SK-N-SH (cell line): ENCODE results near the gene ADAMTS17. TPM values are rescaled to one million over a fixed set of nuclear protein-coding genes. Genes with fewer than 3 reads are reported as not detected.

ENCODE experiments used
- CTCF ChIA-PET: fragments of 300-600, 350-600 bp; formaldehyde crosslinking; extraction: SDS; loops from one replicate; lab custom pipeline; 2021; lab: Yijun Ruan, JAX
- POLR2A ChIA-PET: fragments of 350-600 bp; sonication (Branson Sonifier 250); formaldehyde crosslinking; extraction: SDS; loops from one replicate; lab custom pipeline; 2020; ENCODE audit warnings: antibody characterized with exemption, inconsistent platforms; lab: Yijun Ruan, JAX
- DNase-seq: peaks from one replicate; pipeline ENCODE4 v3.0.0; 2012
- H2AFZ ChIP-seq: fragments of 200-600 bp; sonication (generic); 2 replicates; pipeline ENCODE4 v1.8.1; 2016; ENCODE audit warnings: antibody characterized with exemption, mild to moderate bottlenecking, low read depth
- H3F3A ChIP-seq: fragments of 200-600 bp; sonication (generic); replicated peaks from 2 replicates; pipeline ENCODE3; 2016; ENCODE audit warnings: antibody characterized with exemption, mild to moderate bottlenecking; ENCODE audit not compliant: insufficient read depth
- H3K27ac ChIP-seq, 2 experiments: fragments of 200-500 bp in 1 of 2; fragments of 200-600 bp in 1 of 2; sonication (Bioruptor generic) in 1 of 2; sonication (generic), shearing (Covaris generic) in 1 of 2; 2 replicates each; pipeline versions ENCODE4 v1.5.1 to v1.6.1; 2014 to 2016; ENCODE audit warnings: low read depth in 2 of 2, inconsistent platforms in 1 of 2, low read length in 1 of 2, mild to moderate bottlenecking in 1 of 2, mixed read lengths in 1 of 2
- H3K27me3 ChIP-seq: fragments of 200-600 bp; sonication (generic), shearing (Covaris generic); 2 replicates; pipeline ENCODE4 v1.6.1; 2016; ENCODE audit warnings: mixed run types; ENCODE audit not compliant: insufficient read depth
- H3K36me3 ChIP-seq, 2 experiments: fragments of 200-500 bp in 1 of 2; fragments of 200-600 bp in 1 of 2; sonication (Bioruptor generic) in 1 of 2; sonication (generic) in 1 of 2; replicated peaks in 1 of 2; 2 replicates each; pipeline versions ENCODE3 to v1.5.1; 2014 to 2016; ENCODE audit warnings: low read length in 1 of 2, mild to moderate bottlenecking in 1 of 2; ENCODE audit not compliant: insufficient read depth in 2 of 2, control insufficient read depth in 1 of 2
- H3K4me1 ChIP-seq, 2 experiments: fragments of 200-500 bp in 1 of 2; fragments of 200-600 bp in 1 of 2; sonication (Bioruptor generic) in 1 of 2; sonication (generic), shearing (Covaris generic) in 1 of 2; 2 replicates each; pipeline versions ENCODE4 v1.5.1 to v1.6.1; 2014 to 2016; ENCODE audit warnings: low read depth in 1 of 2, low read length in 1 of 2, mixed run types in 1 of 2; ENCODE audit not compliant: insufficient read depth in 2 of 2, control insufficient read depth in 1 of 2
- H3K4me2 ChIP-seq: fragments of 200-600 bp; sonication (generic), shearing (Covaris generic); 2 replicates; pipeline ENCODE4 v1.6.1; 2017; ENCODE audit warnings: mixed run types
- H3K4me3 ChIP-seq, 2 experiments: fragments of 200-500 bp in 1 of 2; fragments of 200-600 bp in 1 of 2; sonication (Bioruptor generic) in 1 of 2; sonication (generic), shearing (Covaris generic) in 1 of 2; 2 replicates each; pipeline versions ENCODE4 v1.5.1 to v1.8.1; 2014 to 2016; ENCODE audit warnings: low read depth in 2 of 2, inconsistent platforms in 1 of 2, low read length in 1 of 2, mild to moderate bottlenecking in 1 of 2, mixed read lengths in 1 of 2, moderate library complexity in 1 of 2
- H3K79me2 ChIP-seq: fragments of 200-600 bp; sonication (generic); 2 replicates; pipeline ENCODE4 v1.8.1; 2017; ENCODE audit warnings: mild to moderate bottlenecking; ENCODE audit not compliant: insufficient read depth
- H3K9ac ChIP-seq: fragments of 200-600 bp; sonication (generic); 2 replicates; pipeline ENCODE4 v1.6.1; 2017; ENCODE audit warnings: mixed run types
- H3K9me2 ChIP-seq: fragments of 200-600 bp; sonication (generic); 2 replicates; pipeline ENCODE4 v1.6.1; 2017; ENCODE audit warnings: mixed run types
- H3K9me3 ChIP-seq: fragments of 200-600 bp; sonication (generic); 2 replicates; pipeline ENCODE4 v1.6.1; 2017; ENCODE audit warnings: mixed run types, mild to moderate bottlenecking, moderate library complexity
- H4K20me1 ChIP-seq: fragments of 200-600 bp; sonication (generic); 2 replicates; pipeline ENCODE4 v1.6.1; 2017; ENCODE audit warnings: mild to moderate bottlenecking, mixed run types; ENCODE audit not compliant: insufficient read depth
- CHD2 ChIP-seq: fragments of 150-350 bp; IDR thresholded peaks from 2 replicates; pipeline ENCODE4 v1.6.1; 2018; ENCODE audit warnings: low read length; ENCODE audit not compliant: partially characterized antibody
- EP300 ChIP-seq, 2 experiments: IDR thresholded peaks; 2 replicates each; pipeline versions ENCODE4 v1.4.0 to v1.6.1; 2012; ENCODE audit warnings: borderline replicate concordance in 1 of 2, low read depth in 1 of 2, low read length in 1 of 2
- EZH2phosphoT487 ChIP-seq: fragments of 200-600 bp; sonication (generic); IDR thresholded peaks from 2 replicates; pipeline ENCODE4 v1.6.1; 2017; ENCODE audit warnings: low read depth, mixed run types, mild to moderate bottlenecking, antibody characterized with exemption, moderate library complexity, borderline replicate concordance
- FOXM1 ChIP-seq: IDR thresholded peaks from 2 replicates; pipeline ENCODE4 v1.4.0; 2012; ENCODE audit warnings: low read depth, mild to moderate bottlenecking
- GABPA ChIP-seq: IDR thresholded peaks from 2 replicates; pipeline ENCODE4 v1.4.0; 2012; ENCODE audit warnings: low read depth, mild to moderate bottlenecking
- GATA2 ChIP-seq: sonication (generic); formaldehyde crosslinking; IDR thresholded peaks from 2 replicates; pipeline ENCODE4 v1.5.0; 2020; ENCODE audit warnings: mild to moderate bottlenecking, missing genetic modification reagents
- JUND ChIP-seq: IDR thresholded peaks from 2 replicates; pipeline ENCODE4 v1.4.0; 2012
- MAX ChIP-seq: IDR thresholded peaks from 2 replicates; pipeline ENCODE4 v1.4.0; 2012; ENCODE audit warnings: low read depth
- MXI1 ChIP-seq: IDR thresholded peaks from 2 replicates; pipeline ENCODE4 v1.6.1; 2012; ENCODE audit warnings: mild to moderate bottlenecking, low read depth, low read length, improper control_type of control experiment
- NFIC ChIP-seq: IDR thresholded peaks from 2 replicates; pipeline ENCODE4 v1.4.0; 2012; ENCODE audit warnings: borderline replicate concordance
- NRF1 ChIP-seq: IDR thresholded peaks from 2 replicates; pipeline ENCODE4 v1.6.1; 2012; ENCODE audit warnings: low read depth, mild to moderate bottlenecking, low read length
- PBX3 ChIP-seq: IDR thresholded peaks from 2 replicates; pipeline ENCODE4; 2012
- RAD21 ChIP-seq: IDR thresholded peaks from 2 replicates; pipeline ENCODE4 v1.6.1; 2012; ENCODE audit warnings: mild to moderate bottlenecking, low read length
- RCOR1 ChIP-seq: fragments of 150-350 bp; IDR thresholded peaks from 2 replicates; pipeline ENCODE4 v1.6.1; 2017; ENCODE audit warnings: antibody characterized with exemption, low read length
- RXRA ChIP-seq: IDR thresholded peaks from 2 replicates; pipeline ENCODE4 v1.4.0; 2012; ENCODE audit warnings: low read depth, mild to moderate bottlenecking, borderline replicate concordance
- SMC3 ChIP-seq: IDR thresholded peaks from 2 replicates; pipeline ENCODE4 v1.6.1; 2012; ENCODE audit warnings: low read depth, low read length, improper control_type of control experiment
- TAF1 ChIP-seq: IDR thresholded peaks from 2 replicates; pipeline ENCODE4 v1.6.1; 2012; ENCODE audit warnings: low read depth, mild to moderate bottlenecking, low read length, moderate library complexity, borderline replicate concordance
- TCF12 ChIP-seq: IDR thresholded peaks from 2 replicates; pipeline ENCODE4 v1.4.0; 2012
- TEAD4 ChIP-seq: IDR thresholded peaks from 2 replicates; pipeline ENCODE4 v1.4.0; 2012; ENCODE audit warnings: mild to moderate bottlenecking, borderline replicate concordance; ENCODE audit not compliant: insufficient read depth
- USF1 ChIP-seq: IDR thresholded peaks from 2 replicates; pipeline ENCODE4 v1.4.0; 2012; ENCODE audit warnings: low read depth, borderline replicate concordance
- USF2 ChIP-seq: fragments of 150-350 bp; IDR thresholded peaks from 2 replicates; pipeline ENCODE4 v1.6.1; 2017; ENCODE audit warnings: antibody characterized with exemption, low read length, low read depth, borderline replicate concordance
- YY1 ChIP-seq: IDR thresholded peaks from 2 replicates; pipeline ENCODE4 v1.4.0; 2012; ENCODE audit warnings: low read depth, mild to moderate bottlenecking
- ZBTB33 ChIP-seq: IDR thresholded peaks from 2 replicates; pipeline ENCODE4 v1.4.0; 2012; ENCODE audit warnings: low read depth, borderline replicate concordance
- WGBS: methylation state at CpG from one replicate; pipeline ENCODE4 v1.1.6; 2017; ENCODE audit warnings: low lambda C conversion rate; 5-methylcytosine and 5-hydroxymethylcytosine counted together
- polyA plus RNA-seq, 3 experiments: library from polyadenylated mRNA; depleted of rRNA; stranded (reverse); fragments of >200 nt; gene quantifications; 2 replicates each; pipeline ENCODE4 v1.2.3, GENCODE V29; 2012

Gene ADAMTS17
- polyA plus RNA-seq, 1 of the 3 experiments (the other 2 are of a cell fraction) = not detected

GRCh38 chr15:100191161-100191560, 150.6 kb downstream of the ADAMTS17 start:
- 49% methylated on average over 8 of the region's 8 CpGs for WGBS
- ChIA-PET POLR2A (no interaction called here), CTCF (no interaction called here)

GRCh38 chr15:100190675-100191074, 151.1 kb downstream of the ADAMTS17 start:
- Histone ChIP-seq H3K4me2 (no peak overlapping the region), H3K9me3 (no peaks in the 10 kb centered on the region), H3K9ac (no peak overlapping the region), H3K4me3 (no peak overlapping the region), H2AFZ (no peak overlapping the region), H3K27me3 (no peaks in the 10 kb centered on the region), H3K9me2 (no peaks in the 10 kb centered on the region), H3K4me1 (peaks cover 0 to 22% of the 10 kb centered on the region in 2 experiments; a peak in 1 of 4 replicates), H3K36me3 (no peaks in the 10 kb centered on the region), H3K79me2 (no peaks in the 10 kb centered on the region), H3K27ac (no peak overlapping the region), H3F3A (no peaks in the 10 kb centered on the region), H4K20me1 (no peaks in the 10 kb centered on the region)
- no peak for TF ChIP-seq RXRA
- no peak for TF ChIP-seq JUND
- TF ChIP-seq EZH2phosphoT487 = no peak
- no peak for TF ChIP-seq ZBTB33
- no peak for TF ChIP-seq SMC3
- TF ChIP-seq RAD21 = no peak
- TF ChIP-seq MAX = no peak
- TF ChIP-seq TEAD4 = no peak
- no peak for TF ChIP-seq GABPA
- no peak for TF ChIP-seq MXI1
- TF ChIP-seq TAF1 = no peak
- TF ChIP-seq TCF12 = no peak
- no peak for TF ChIP-seq CHD2
- TF ChIP-seq EP300 (IDR thresholded peaks at IDR 0.05; ENCODE audit: borderline replicate concordance in 1 of 2, low read depth in 1 of 2, low read length in 1 of 2) = no peak
- WGBS = 42% methylated on average over 8 of the region's 8 CpGs
- DNase-seq = no peak
- ChIA-PET CTCF (no interaction called here), POLR2A (no interaction called here)

More at GRCh38 chr15:100191161-100191560, 150.6 kb downstream of the ADAMTS17 start:
- no peak overlapping the region for H3K27ac ChIP-seq
- H3F3A ChIP-seq = no peaks in the 10 kb centered on the region
- no peaks in the 10 kb centered on the region for H3K79me2 ChIP-seq
- no peak for DNase-seq
- no peak overlapping the region for H3K4me3 ChIP-seq
- no peaks in the 10 kb centered on the region for H3K36me3 ChIP-seq
- no peak overlapping the region for H3K4me2 ChIP-seq
- H3K9me2 ChIP-seq = no peaks in the 10 kb centered on the region
- H3K9ac ChIP-seq = no peak overlapping the region
- H3K9me3 ChIP-seq = no peaks in the 10 kb centered on the region
- peaks cover 0 to 22% of the 10 kb centered on the region in 2 experiments; a peak in 1 of 4 replicates for H3K4me1 ChIP-seq
- H4K20me1 ChIP-seq = no peaks in the 10 kb centered on the region
- TF ChIP-seq YY1 (no peak), NRF1 (no peak), USF2 (no peak), NFIC (no peak), FOXM1 (no peak), RXRA (no peak), GABPA (no peak), GATA2 (no peak), USF1 (no peak), RCOR1 (no peak), PBX3 (no peak), EZH2phosphoT487 (no peak)
- no peaks in the 10 kb centered on the region for H3K27me3 ChIP-seq
- H2AFZ ChIP-seq = no peak overlapping the region
